Muscle of leg (tissue), 11 donors: Measurements from ENCODE around the gene ZNF316. TPM values are rescaled to one million over a fixed set of nuclear protein-coding genes. Genes with fewer than 3 reads are reported as not detected.

Experiments used
- DNase-seq: peaks from one replicate; pipeline ENCODE4 v3.0.0; 2013
- H3K27ac ChIP-seq: one replicate; pipeline ENCODE4 v1.5.1; 2013; ENCODE audit warnings: mild to moderate bottlenecking, low read length, control low read depth
- H3K27me3 ChIP-seq: one replicate; pipeline ENCODE4 v1.6.1; 2013; ENCODE audit warnings: low read length; ENCODE audit not compliant: control insufficient read depth, insufficient read depth
- H3K36me3 ChIP-seq: one replicate; pipeline ENCODE4 v1.6.1; 2013; ENCODE audit warnings: low read length; ENCODE audit not compliant: control insufficient read depth, insufficient read depth
- H3K4me1 ChIP-seq: one replicate; pipeline ENCODE4 v1.6.1; 2013; ENCODE audit warnings: low read length; ENCODE audit not compliant: control insufficient read depth, insufficient read depth
- H3K4me3 ChIP-seq: one replicate; pipeline ENCODE4 v1.5.1; 2013; ENCODE audit warnings: low read length, control low read depth
- H3K9me3 ChIP-seq: replicated peaks from 2 replicates; pipeline ENCODE4 v1.6.1; 2013; ENCODE audit warnings: low read depth, low read length; ENCODE audit not compliant: control insufficient read depth
- WGBS: methylation state at CpG from one replicate; pipeline ENCODE4 v1.1.5; 2013; ENCODE audit warnings: missing lambda C conversion rate; ENCODE audit not compliant: insufficient coverage; 5-methylcytosine and 5-hydroxymethylcytosine counted together
- polyA plus RNA-seq, 8 donors: library from polyadenylated mRNA; unstranded; fragments of 120-200 nt; gene quantifications; one replicate each; pipeline versions ENCODE4 v1.2.1 to v1.2.3, GENCODE V29; 2013; ENCODE audit warnings: inconsistent platforms in 1 of 8, low replicate concordance in 1 of 8; ENCODE audit not compliant: insufficient read length in 8 of 8, insufficient read depth in 1 of 8
- total RNA-seq: library from RNA; stranded (reverse); fragments of 120-200 nt; gene quantifications from one replicate; pipeline ENCODE4 v1.2.4, GENCODE V29; 2013

The ZNF316 gene
- total and polyA plus RNA-seq, 9 donors: 11.1 to 37.9 (median 28.3) TPM

- Histone ChIP-seq H3K4me3 (no peak overlapping the region), H3K36me3 (peaks cover 89% of the 10 kb centered on the region), H3K27ac (no peak overlapping the region), H3K9me3 (no peaks in the 10 kb centered on the region), H3K4me1 (no peaks in the 10 kb centered on the region), H3K27me3 (no peaks in the 10 kb centered on the region)
- WGBS: 90% methylated on average over 5 of the region's 10 CpGs
- DNase-seq: no peak
Observed at GRCh38 chr7:6644728-6645127, 7.6 kb downstream of the ZNF316 start.

GRCh38 chr7:6646465-6646864 lies 9.3 kb downstream of the ZNF316 start:
- no peak overlapping the region for H3K4me3 ChIP-seq
- 62% methylated on average over 4 of the region's 8 CpGs for WGBS
- no peak for DNase-seq
- H3K4me1 ChIP-seq: no peaks in the 10 kb centered on the region
- no peaks in the 10 kb centered on the region for H3K27me3 ChIP-seq
- H3K9me3 ChIP-seq: peaks cover 4% of the 10 kb centered on the region
- peaks cover 86% of the 10 kb centered on the region for H3K36me3 ChIP-seq
- H3K27ac ChIP-seq: no peak overlapping the region

GRCh38 chr7:6647080-6647479 lies 10.0 kb downstream of the ZNF316 start:
- H3K36me3 ChIP-seq: peaks cover 87% of the 10 kb centered on the region

GRCh38 chr7:6647541-6647940 lies 10.4 kb downstream of the ZNF316 start:
- DNase-seq: no peak
- Histone ChIP-seq H3K4me3 (no peak overlapping the region), H3K4me1 (no peaks in the 10 kb centered on the region), H3K27ac (no peak overlapping the region), H3K9me3 (peaks cover 12% of the 10 kb centered on the region), H3K36me3 (peaks cover 86% of the 10 kb centered on the region), H3K27me3 (no peaks in the 10 kb centered on the region)
- 84% methylated on average over 14 of the region's 14 CpGs for WGBS

More at GRCh38 chr7:6647080-6647479, 10.0 kb downstream of the ZNF316 start:
- Histone ChIP-seq H3K4me3 (no peak overlapping the region), H3K4me1 (no peaks in the 10 kb centered on the region), H3K27ac (no peak overlapping the region), H3K9me3 (peaks cover 9% of the 10 kb centered on the region), H3K27me3 (no peaks in the 10 kb centered on the region)
- 96% methylated on average over 4 of the region's 8 CpGs for WGBS
- no peak for DNase-seq

- DNase-seq: no peak
- no peak overlapping the region for H3K4me3 ChIP-seq
- 94% methylated on average over 17 of the region's 17 CpGs for WGBS
- no peak overlapping the region for H3K27ac ChIP-seq
- H3K27me3 ChIP-seq: no peaks in the 10 kb centered on the region
- peaks cover 14% of the 10 kb centered on the region for H3K9me3 ChIP-seq
- H3K4me1 ChIP-seq: no peaks in the 10 kb centered on the region
- peaks cover 81% of the 10 kb centered on the region for H3K36me3 ChIP-seq
Observed at GRCh38 chr7:6648066-6648814, 11.1 kb downstream of the ZNF316 start.

GRCh38 chr7:6648815-6649104 lies 11.6 kb downstream of the ZNF316 start:
- no peaks in the 10 kb centered on the region for H3K4me1 ChIP-seq
- no peaks in the 10 kb centered on the region for H3K27me3 ChIP-seq
- no peak overlapping the region for H3K4me3 ChIP-seq
- no peak for DNase-seq
- H3K9me3 ChIP-seq: peaks cover 14% of the 10 kb centered on the region
- peaks cover 76% of the 10 kb centered on the region for H3K36me3 ChIP-seq
- H3K27ac ChIP-seq: no peak overlapping the region
- 94% methylated on average over 2 of the region's 5 CpGs for WGBS

- DNase-seq: peak; percentile 1
- Histone ChIP-seq H3K36me3 (peaks cover 71% of the 10 kb centered on the region), H3K4me1 (no peaks in the 10 kb centered on the region), H3K27ac (no peak overlapping the region), H3K27me3 (no peaks in the 10 kb centered on the region), H3K9me3 (peaks cover 14% of the 10 kb centered on the region), H3K4me3 (no peak overlapping the region)
- WGBS: 74% methylated on average over 8 of the region's 13 CpGs
Observed at GRCh38 chr7:6649241-6649961, 12.3 kb downstream of the ZNF316 start.

- H3K27me3 ChIP-seq: no peaks in the 10 kb centered on the region
- H3K27ac ChIP-seq: no peak overlapping the region
- H3K4me3 ChIP-seq: no peak overlapping the region
- no peak for DNase-seq
- 91% methylated on average over 6 of the region's 10 CpGs for WGBS
- peaks cover 70% of the 10 kb centered on the region for H3K36me3 ChIP-seq
- H3K9me3 ChIP-seq: peaks cover 14% of the 10 kb centered on the region
- H3K4me1 ChIP-seq: no peaks in the 10 kb centered on the region
Observed at GRCh38 chr7:6650086-6650485, 13.0 kb downstream of the ZNF316 start.

- 97% methylated on average over 10 of the region's 12 CpGs for WGBS
- Histone ChIP-seq H3K36me3 (peaks cover 73% of the 10 kb centered on the region), H3K4me3 (no peak overlapping the region), H3K4me1 (no peaks in the 10 kb centered on the region), H3K27me3 (no peaks in the 10 kb centered on the region), H3K27ac (no peak overlapping the region), H3K9me3 (peaks cover 14% of the 10 kb centered on the region)
- DNase-seq: no peak
Observed at GRCh38 chr7:6650521-6651011, 13.4 kb downstream of the ZNF316 start.

- DNase-seq: no peak
- no peaks in the 10 kb centered on the region for H3K27me3 ChIP-seq
- no peak overlapping the region for H3K4me3 ChIP-seq
- H3K9me3 ChIP-seq: peaks cover 14% of the 10 kb centered on the region
- H3K27ac ChIP-seq: no peak overlapping the region
- H3K4me1 ChIP-seq: peaks cover 7% of the 10 kb centered on the region
- peaks cover 66% of the 10 kb centered on the region for H3K36me3 ChIP-seq
- WGBS: 95% methylated on average over 29 of the region's 32 CpGs
Observed at GRCh38 chr7:6651851-6652445, 14.8 kb downstream of the ZNF316 start.
